UCSD-AML1 (cell line): Measurements from ENCODE around the gene SLC15A1.

Experiments used
- DNase-seq: peaks from one replicate; lab custom pipeline; 2025; ENCODE audit not compliant: unreplicated experiment; lab: John Stamatoyannopoulos, UW

Gene SLC15A1

DNA sequence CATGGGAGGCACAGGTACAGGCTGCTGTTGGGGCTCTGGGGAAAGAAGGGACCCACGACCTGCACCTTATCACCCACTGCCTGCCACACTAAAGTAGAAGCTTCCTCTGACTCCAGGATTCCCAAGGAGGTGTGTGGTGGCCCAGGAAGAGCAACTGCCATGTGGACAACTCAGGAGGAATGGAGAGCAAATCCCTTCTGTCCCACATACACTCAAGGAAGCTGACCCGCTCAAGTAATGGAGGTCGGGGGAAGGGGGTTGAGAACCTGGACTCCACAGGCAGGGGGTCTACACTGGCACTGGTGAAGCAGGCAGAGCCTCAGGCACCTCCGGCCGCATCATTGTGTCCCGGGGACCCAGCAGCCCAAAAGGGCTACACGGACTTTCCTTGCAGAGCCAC is 29.4 kb upstream of the SLC15A1 start:
- DNase-seq = no peak

DNA sequence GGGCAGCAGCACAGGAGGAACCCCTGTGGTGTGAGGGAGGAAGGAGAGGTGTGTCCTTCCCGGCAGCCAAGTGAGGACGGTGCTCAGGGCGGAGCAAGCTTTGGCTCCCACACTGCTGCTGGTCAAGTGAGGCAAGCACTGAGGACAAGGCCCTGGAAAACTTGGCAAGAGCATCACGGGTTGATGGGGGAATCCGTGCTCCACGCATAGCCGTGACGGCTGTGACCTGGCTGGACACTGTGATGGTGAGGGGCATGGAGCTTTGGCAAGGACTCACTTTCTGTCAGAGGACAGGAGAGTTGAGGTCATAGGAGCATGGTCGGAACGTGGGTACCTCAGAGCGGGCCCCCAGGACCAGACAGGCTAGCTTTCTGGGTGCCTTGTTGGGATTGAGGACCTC is 29.0 kb upstream of the SLC15A1 start:
- DNase-seq = no peak

DNA sequence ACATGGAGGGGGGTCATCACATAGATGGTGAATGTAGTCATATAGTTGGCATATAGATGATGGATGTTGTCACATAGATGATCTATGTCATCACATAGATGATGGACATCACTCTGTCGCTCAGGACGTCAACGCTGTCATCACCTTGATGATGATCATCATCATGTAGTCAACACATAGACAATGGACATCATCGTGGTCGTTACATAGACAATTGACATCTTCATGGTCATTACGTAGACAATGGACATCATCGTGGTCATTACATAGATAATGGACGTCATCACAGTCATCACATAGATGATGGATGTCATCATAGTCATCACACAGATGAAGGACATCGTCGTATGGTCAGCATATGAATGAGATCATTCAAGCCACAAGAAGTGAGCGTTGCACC is 28.6 kb upstream of the SLC15A1 start:
- DNase-seq = no peak

DNA sequence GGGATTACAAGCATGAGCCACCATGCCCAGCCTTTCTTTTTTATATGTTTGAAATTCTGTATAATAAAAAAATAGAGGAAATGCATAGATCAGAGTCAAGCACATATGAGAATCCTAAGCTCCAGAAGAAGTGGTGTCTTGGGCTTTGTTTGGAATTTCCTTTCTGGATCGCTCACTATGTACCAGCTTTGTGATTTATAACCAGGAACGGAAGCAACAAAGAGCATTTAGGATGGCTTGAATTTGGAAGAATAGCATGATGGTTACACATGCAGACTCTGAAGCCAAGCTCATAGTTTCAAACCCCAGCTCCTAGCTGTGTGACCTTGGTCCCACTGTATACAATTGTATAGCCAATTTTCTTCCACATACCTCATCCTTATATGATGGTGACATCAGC is 28.0 kb upstream of the SLC15A1 start:
- no peak for DNase-seq

DNA sequence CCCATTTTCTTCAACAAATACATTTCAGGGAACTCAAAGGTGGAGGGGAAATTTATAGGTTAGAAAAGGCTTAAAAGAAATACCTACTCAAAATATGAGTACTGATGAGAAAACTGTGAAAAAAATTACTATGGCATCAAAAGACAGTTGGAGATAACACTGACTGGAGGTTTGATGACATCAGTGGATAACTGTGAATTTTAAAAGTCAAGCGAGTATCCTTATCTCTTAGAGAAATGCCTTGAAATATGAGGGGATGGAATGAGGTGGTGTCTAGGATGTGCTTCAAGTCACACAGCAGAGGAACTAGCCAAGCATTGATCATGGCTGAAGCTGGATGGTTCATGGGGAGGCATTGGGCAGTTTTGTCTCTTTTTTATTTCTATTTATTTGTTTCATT is 27.2 kb upstream of the SLC15A1 start:
- DNase-seq = no peak

DNA sequence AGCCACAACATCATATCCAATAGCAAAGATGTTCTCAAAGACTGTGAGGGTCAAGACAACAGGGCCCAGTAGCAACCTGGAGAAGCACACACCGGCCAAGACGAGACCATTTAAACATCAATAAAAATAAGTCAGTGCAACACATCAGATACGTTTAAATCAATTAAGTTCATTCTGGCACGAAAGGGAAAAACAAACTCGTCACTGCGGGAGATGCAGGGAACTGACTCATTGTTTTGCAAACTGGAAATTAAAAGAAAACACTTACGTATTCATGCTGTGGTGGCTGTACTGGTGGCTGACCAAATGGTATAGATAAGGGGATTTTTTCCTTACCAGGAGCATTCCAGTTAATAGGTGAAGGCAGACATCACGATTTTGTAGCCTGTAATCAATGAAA is 26.3 kb upstream of the SLC15A1 start:
- DNase-seq = no peak

DNA sequence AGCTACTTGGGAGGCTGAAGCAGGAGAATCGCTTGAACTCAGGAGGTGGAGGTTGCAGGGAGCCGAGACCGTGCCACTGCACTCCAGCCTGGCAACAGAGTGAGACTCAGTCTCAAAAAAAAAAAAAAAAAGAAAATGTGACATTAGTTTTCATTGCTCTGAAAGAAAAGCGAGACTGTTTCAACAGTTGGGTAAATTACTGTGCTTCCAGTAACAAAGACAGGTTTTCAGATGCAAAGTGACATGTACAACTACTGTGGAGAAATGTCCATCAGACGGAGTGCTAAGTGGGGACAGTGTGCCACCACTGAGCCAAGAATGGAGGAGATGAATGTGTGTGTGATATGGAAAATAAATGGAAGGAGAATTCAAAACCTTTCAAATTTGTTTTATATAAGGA is 24.2 kb upstream of the SLC15A1 start:
- DNase-seq = no peak

DNA sequence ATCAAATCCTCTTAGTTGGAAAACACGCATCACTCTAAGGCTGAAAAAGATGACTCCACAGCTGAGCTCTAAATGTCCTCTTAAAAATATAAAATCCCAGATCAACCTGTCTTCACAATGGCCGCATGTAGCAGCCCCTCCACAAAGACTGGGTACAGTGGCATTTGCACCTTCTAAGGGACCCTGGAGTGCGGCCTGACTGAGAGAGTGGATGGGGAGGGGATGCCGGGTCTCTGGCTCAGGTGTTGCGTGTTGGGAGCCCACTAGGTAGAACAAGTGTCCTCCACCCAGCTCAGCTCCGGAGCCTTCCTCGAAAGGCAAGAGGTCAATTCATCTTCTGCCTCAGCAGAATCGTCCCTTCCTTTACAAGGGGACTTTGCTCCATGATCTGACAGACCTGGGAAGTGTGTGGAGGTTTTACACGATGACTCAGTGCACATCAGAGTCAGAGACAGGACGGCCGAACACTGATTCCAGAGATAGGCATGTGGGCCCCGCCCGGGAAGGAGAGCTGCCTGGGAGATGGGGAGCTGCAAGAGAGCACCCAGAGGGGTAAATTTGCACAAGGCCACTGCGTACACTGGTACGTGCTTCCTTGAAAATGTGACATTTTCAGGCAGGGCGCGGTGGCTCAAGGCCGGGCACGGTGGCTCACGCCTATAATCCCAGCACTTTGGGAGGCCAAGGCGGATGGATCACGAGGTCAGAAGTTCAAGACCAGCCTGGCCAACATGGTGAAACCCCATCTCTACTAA is 23.5 kb upstream of the SLC15A1 start:
- DNase-seq = no peak

DNA sequence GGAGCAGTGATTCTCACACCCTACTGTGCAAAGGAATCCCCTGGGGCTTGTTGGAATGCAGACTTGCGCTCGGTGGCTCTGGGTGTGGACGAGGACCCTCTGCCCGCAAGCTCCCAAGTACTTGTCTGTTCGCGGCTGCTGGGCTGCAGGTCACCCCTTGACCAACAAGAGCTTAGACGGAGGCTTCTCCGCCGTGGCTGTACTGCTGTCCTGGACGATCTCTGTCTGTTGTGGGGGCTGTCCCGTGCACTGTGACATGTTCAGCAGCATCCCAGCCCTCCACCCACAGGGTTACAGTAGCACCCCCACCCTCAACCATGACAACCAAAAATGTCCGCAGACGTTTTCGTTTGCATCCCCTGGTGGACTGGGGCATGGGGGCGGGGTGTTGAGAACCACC is 22.9 kb upstream of the SLC15A1 start:
- DNase-seq = no peak

DNA sequence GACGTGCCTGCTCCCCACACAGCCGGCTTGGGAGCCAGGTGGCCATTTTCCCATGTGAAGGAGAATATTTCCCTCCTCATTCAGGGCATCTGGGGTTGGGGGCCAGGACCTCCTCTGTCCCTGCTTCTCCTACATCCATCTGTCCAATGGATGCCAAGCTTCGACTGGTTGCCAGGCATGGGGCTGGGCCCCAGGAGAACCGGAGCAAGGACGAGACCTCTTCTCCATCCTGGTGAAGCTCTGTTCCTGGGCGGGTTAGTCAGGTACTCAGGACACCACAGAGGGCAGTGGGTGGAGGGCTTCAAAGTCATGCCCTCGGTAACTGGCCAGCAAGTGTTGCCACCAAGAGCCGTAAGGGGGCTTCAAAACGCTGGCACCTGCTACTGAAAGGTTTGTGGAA is 22.3 kb upstream of the SLC15A1 start:
- DNase-seq = no peak

DNA sequence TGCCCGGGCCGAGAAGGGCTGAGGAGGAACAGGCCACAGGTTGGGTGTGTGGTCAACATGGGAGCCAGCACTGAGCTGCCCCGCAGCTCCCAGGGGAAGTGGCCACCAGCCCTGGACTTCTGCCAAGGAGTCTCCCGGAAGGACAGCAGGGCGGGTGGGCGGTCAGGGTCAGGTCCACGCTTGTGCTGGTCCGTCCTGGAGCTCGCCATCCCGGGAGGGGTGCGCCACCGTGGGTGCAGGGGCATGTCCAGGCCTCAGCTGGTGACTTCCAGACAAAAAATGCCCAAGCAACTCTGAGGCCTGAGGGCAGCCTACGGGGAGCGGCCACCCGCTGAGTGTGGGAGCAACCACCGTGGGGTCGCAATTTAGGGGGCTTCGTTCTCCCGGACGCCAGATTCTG is 21.4 kb upstream of the SLC15A1 start:
- DNase-seq = no peak

DNA sequence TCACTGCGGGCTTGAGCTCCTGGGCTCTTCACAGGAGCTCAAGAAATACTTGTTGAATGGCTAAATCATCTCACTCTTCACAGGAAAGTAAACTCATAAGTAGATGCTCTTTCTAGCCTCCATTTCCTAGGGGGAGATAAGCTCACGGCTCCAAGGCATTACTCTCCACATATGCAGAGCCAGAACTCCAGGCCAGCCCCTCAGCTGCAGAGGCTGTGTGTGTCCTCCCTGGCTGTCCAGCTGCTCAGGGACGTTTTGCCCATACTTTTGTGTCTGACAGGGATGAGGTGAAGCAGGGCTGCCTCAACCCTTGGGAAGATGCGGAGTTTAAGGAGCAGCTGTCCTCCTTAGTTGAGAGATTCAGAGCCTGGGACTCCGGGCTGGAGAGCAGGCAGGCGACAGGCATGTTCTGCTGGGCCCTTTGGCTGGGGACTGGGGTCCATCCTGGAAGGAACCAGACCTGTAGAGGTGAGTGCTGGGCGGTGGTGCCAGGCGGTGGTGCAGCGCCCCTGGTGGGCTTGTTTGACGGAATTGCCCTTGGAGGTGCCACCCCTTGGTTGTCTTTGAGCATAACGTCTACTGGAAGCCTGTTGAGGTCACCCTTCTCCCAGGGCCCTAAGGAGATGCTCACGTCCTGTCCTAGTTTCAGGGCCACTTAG is 20.5 kb upstream of the SLC15A1 start:
- no peak for DNase-seq

DNA sequence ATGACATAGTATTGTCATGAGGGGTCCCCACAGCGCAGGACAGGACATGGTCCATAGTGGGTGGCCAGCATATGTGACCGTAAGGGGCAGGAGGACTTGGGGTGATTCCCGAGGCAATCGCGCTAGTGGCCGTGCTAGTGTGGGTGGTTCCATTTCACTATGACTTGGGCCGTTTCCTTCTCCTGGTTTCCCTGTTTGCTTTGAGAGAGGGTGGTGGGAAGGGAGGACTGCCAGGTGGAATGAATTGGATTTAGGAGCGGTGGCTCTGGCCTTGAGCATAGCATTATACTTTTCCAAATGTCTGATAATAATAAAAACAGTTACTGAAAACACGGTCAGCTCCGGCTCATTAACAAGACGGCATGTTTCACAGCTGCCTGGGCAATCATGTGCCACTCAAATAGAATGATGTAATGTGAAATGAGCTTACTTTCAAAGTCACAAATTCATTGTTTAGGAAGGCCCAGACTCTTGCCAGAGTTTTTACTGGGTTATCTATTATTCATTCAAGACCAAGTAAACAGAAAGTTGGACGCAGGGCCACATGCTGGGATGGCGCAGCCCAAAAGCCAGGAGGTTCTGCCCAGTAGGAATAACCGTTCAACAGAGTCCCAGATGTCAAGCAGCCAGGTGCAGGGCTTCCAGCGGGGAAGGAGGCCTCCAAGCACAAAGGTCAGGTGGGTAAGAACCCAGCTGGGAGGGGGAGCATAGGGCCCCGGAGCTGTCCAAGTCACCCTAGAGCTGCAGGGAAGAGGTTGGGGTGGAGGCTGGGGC is 19.6 kb upstream of the SLC15A1 start:
- DNase-seq = no peak

DNA sequence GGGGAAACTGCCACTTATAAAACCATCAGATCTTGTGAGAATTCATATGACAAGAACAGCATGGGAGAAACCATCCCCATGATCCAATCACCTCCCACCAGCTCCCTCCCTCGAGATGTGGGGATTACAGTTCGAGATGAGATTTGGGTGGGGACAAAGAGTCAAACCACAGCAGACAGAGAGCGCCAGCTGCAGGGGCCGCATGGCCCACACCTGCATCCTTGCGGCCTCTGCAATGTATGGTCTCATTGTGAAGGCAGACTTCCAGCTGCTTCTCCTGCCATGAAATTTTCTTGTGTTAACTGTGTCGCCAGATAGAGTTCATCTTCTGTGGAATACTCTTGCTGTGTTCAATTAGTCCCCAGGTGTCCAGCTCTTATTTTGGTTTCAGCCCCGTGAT is 17.3 kb upstream of the SLC15A1 start:
- DNase-seq = no peak

DNA sequence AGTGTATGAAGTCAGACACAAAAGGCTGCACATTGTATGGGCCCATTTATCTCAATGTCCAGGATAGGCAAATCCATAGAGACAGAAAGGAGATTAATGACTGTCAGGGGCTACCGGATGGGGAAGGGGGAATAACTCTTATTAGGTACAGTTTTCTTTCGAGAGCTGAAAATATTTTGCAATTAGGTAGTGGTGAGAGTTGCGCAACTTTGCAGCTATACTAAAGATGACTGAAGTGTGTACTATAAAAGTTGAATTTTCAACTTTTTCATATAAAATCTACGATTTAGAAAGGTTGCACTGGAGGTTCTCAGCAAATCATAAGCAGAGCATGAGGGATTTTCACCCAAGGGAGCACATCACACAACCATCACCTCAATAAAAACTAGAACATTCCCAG is 16.1 kb upstream of the SLC15A1 start:
- DNase-seq = no peak

DNA sequence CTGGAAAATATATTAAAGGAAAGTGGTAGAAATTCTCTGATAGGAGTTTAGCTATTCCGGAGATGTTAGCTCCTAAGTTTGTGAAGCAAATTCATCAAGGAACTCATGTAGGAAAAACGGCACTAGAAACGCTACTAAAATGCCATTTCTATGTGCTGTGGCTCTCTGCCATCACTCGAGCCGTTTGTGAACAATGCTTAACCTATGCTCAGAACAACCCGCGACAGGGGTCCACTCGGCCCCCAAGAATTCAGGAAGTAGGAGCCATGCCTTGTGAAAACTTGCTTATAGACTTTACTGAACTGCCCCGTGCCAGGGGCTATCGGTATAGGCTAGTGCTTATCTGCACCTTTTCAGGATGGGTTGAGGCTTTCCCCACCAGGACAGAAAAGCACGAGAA is 14.2 kb upstream of the SLC15A1 start:
- no peak for DNase-seq

DNA sequence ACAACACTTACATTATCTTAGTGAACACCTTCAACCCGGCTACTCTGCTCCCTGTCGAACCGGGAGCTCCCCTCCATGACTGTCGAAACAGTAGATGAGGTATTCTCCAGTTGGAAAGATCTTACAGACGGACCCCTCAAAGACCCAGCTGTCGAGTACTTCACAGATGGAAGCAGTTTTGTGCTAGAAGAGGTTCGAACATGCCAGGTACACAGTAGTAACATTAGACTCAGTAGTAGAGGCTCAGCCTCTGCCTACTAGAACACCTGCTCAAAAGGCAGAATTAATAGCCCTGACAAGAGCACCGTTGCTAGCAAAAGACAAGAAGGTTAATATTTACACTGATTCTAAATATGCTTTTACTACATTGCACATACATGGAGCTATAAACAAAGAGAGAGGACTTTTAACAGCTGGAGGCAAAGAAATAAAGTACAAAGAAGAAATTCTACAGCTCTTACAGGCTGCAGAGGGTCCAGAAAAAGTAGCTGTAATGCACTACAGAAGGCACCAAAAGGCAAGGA is 13.6 kb upstream of the SLC15A1 start:
- DNase-seq = no peak

DNA sequence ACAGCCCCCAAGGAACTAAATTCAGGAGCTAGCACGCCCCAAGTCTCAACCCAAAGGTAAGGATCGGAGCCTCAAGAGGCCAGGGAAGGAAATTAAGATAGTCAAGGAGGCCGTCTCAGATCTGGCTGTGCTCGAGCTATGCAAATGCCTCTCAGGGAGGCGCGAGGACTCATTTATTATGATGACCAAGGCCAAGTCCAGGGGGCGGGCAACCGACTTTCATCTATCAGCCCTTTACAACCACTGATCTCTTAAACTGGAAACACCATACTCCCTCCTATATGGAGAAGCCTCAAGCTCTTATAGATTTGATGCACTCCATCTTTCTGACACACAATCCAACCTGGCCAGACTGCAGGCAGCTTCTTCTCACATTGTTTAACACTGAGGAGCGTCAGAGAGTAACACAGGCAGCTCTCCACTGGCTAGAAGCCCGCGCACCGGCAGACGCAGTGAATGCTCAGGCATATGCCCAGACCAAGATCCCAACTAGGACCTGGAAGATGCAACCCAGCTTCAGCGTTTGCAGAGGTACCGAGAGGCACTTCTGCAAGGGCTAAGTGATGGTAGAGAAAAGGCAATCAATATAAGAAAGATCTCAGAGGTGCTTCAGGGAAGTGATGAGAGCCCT is 9.6 kb upstream of the SLC15A1 start:
- DNase-seq = no peak

DNA sequence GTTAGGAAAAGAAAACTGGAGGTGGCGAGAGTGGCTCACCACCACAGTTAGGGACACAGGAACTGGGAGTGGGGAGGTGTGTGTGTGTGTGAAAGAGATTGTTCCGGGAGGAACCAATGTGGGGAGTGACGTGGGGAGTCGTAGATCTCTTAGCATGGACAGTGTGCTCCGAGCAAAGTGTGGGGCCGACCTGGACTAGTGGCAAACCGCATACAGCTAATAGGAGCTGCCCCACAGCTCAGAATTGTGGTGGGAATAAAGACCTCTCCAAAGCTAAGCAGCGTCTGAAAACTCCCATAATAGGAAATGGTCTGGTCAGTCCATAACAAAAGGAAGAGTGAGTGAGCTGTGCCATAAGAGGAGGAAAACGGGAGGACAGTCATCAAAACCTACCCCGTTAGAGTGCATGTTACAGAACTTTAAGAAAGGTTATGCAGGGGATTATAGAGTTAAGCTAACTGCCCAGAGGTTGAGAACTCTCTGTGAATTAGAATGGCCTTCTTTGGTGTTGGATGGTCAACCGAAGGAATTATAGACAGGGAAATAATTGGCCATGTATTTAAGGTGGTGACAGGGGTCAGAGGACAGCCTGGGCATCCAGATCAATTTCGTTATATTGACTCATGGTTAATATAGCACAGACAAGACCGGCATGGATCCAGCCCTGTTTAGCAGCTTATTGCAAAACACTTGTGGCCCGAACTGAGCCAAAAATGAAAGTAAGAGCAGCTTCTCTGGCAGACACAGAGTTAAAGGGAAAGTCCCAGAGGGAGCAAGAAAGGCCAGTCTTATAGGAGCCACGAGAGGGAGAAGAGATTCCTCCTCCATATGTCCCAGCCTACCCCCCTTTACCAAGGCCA is 8.9 kb upstream of the SLC15A1 start:
- no peak for DNase-seq

DNA sequence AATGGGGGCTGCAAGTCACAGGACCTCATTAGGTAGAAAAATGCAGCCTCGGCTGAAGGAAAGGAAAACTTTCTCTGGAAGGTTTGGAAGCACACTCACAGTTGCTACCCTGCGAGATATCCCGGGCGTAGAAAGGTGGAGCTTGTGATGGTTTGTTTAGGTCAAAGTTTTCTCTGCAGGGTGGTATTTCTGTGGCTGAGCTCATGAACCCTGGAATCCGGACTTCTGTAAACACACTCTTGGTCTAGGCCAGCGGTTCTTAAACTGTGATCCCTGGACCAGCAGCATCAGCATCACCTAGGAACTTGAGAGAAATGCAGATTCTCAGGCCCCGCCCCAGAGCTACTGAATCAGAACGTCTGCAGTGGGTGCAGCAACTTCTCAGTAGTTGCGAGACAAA is 3.3 kb upstream of the SLC15A1 start:
- DNase-seq = no peak

DNA sequence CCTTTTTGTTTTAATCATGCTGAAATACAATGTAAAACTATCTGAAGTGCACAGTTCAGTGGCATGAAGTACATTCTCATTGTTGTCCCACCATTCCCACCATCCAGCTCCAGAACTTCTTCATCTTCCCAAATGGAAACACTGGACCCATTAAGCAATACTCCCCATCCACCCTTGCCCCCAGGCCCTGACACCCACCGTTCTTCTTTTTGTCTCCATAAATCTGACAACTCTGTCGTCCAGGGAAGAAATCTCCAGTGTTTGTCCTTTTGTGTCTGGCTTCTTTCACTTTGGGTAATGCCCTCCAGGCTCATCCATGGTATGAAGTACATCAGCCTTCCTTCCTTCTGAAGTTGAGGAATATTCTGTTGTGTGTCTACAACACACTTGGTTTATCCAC is 2.6 kb upstream of the SLC15A1 start:
- DNase-seq = no peak
